H9 (cell line): Measurements from ENCODE around the gene SOWAHC. TPM values are rescaled to one million over a fixed set of nuclear protein-coding genes. Genes with fewer than 3 reads are reported as not detected.

Experiments
- DNase-seq: peaks from one replicate; pipeline ENCODE4 v3.0.0-alpha.2; 2017
- H2AFZ ChIP-seq: one replicate; pipeline ENCODE4 v1.6.1; 2013; ENCODE audit warnings: mild to moderate bottlenecking, low read length, control low read depth, moderate library complexity
- H2AK5ac ChIP-seq: 2 replicates; pipeline ENCODE4 v1.6.1; 2013; ENCODE audit warnings: low read length, control low read depth, mixed read lengths; ENCODE audit not compliant: insufficient read length
- H2BK120ac ChIP-seq: one replicate; pipeline ENCODE4 v1.6.1; 2013; ENCODE audit warnings: low read depth, mild to moderate bottlenecking, low read length, control low read depth, inconsistent platforms; ENCODE audit not compliant: poor library complexity, severe bottlenecking
- H2BK12ac ChIP-seq: 2 replicates; pipeline ENCODE4 v1.6.1; 2013; ENCODE audit warnings: low read length, control low read depth, mixed read lengths, low read depth; ENCODE audit not compliant: insufficient read length
- H2BK15ac ChIP-seq: 2 replicates; pipeline ENCODE4 v1.6.1; 2013; ENCODE audit warnings: low read depth, low read length, control low read depth
- H2BK20ac ChIP-seq: one replicate; pipeline ENCODE4 v1.6.1; 2013; ENCODE audit warnings: low read depth, mild to moderate bottlenecking, low read length, control low read depth, inconsistent platforms; ENCODE audit not compliant: poor library complexity, severe bottlenecking
- H2BK5ac ChIP-seq: 2 replicates; pipeline ENCODE4 v1.6.1; 2013; ENCODE audit warnings: low read length, control low read depth, mixed read lengths; ENCODE audit not compliant: insufficient read length
- H3K14ac ChIP-seq: 2 replicates; pipeline ENCODE4 v1.6.1; 2013; ENCODE audit warnings: low read length, control low read depth; ENCODE audit not compliant: insufficient read depth
- H3K18ac ChIP-seq: 2 replicates; pipeline ENCODE4 v1.6.1; 2013; ENCODE audit warnings: low read depth, mild to moderate bottlenecking, mixed read lengths, low read length, control low read depth; ENCODE audit not compliant: insufficient read length
- H3K23ac ChIP-seq: 2 replicates; pipeline ENCODE4 v1.6.1; 2013; ENCODE audit warnings: low read length, control low read depth, mixed read lengths, low read depth; ENCODE audit not compliant: insufficient read length
- H3K23me2 ChIP-seq: 2 replicates; pipeline ENCODE4 v1.6.1; 2013; ENCODE audit warnings: low read depth, mild to moderate bottlenecking, mixed read lengths, low read length, control low read depth; ENCODE audit not compliant: insufficient read length, poor library complexity, severe bottlenecking
- H3K27ac ChIP-seq: 2 replicates; pipeline ENCODE4 v1.5.1; 2013; ENCODE audit warnings: low read length, control low read depth, mixed read lengths, low read depth; ENCODE audit not compliant: insufficient read length
- H3K27me3 ChIP-seq: 2 replicates; pipeline ENCODE4 v1.6.1; 2013; ENCODE audit warnings: low read length, control low read depth, inconsistent platforms; ENCODE audit not compliant: insufficient read depth
- H3K4ac ChIP-seq: 2 replicates; pipeline ENCODE4 v1.6.1; 2013; ENCODE audit warnings: low read depth, mild to moderate bottlenecking, control low read depth, inconsistent platforms, low read length, moderate library complexity
- H3K4me1 ChIP-seq: 2 replicates; pipeline ENCODE4 v1.6.1; 2013; ENCODE audit warnings: low read length, control low read depth, inconsistent platforms; ENCODE audit not compliant: insufficient read depth
- H3K4me2 ChIP-seq: 2 replicates; pipeline ENCODE4 v1.6.1; 2013; ENCODE audit warnings: low read length, control low read depth, mixed read lengths; ENCODE audit not compliant: insufficient read length, insufficient read depth
- H3K56ac ChIP-seq: 2 replicates; pipeline ENCODE4 v1.6.1; 2013; ENCODE audit warnings: low read depth, mild to moderate bottlenecking, mixed read lengths, low read length, control low read depth; ENCODE audit not compliant: insufficient read length
- H3K79me1 ChIP-seq: 2 replicates; pipeline ENCODE4 v1.6.1; 2013; ENCODE audit warnings: low read depth, mild to moderate bottlenecking, moderate library complexity, low read length, control low read depth, inconsistent platforms; ENCODE audit not compliant: insufficient read depth, poor library complexity, severe bottlenecking
- H3K79me2 ChIP-seq: 2 replicates; pipeline ENCODE4 v1.6.1; 2013; ENCODE audit warnings: low read length, control low read depth, inconsistent platforms; ENCODE audit not compliant: insufficient read depth
- H3K9ac ChIP-seq: 2 replicates; pipeline ENCODE4 v1.6.1; 2013; ENCODE audit warnings: low read length, control low read depth, mixed read lengths; ENCODE audit not compliant: insufficient read length; ENCODE audit errors: extremely low read depth
- H3K9me3 ChIP-seq: one replicate; pipeline ENCODE4 v1.6.1; 2013; ENCODE audit warnings: low read depth, low read length, inconsistent platforms; ENCODE audit not compliant: control insufficient read depth
- H3T11ph ChIP-seq: one replicate; pipeline ENCODE4 v1.6.1; 2013; ENCODE audit warnings: mild to moderate bottlenecking, low read length, control low read depth, inconsistent platforms
- H4K20me1 ChIP-seq: one replicate; pipeline ENCODE4 v1.6.1; 2013; ENCODE audit not compliant: control insufficient read depth, insufficient read length, insufficient read depth
- H4K5ac ChIP-seq: 2 replicates; pipeline ENCODE4 v1.6.1; 2013; ENCODE audit warnings: low read depth, mild to moderate bottlenecking, mixed read lengths, low read length, control low read depth; ENCODE audit not compliant: insufficient read length
- H4K8ac ChIP-seq: replicated peaks from 2 replicates; pipeline ENCODE4 v1.6.1; 2013; ENCODE audit warnings: low read length, control low read depth, mixed read lengths, low read depth; ENCODE audit not compliant: insufficient read length
- H4K91ac ChIP-seq: 2 replicates; pipeline ENCODE4 v1.6.1; 2013; ENCODE audit warnings: low read depth, mild to moderate bottlenecking, moderate library complexity, mixed read lengths, low read length, control low read depth; ENCODE audit not compliant: insufficient read length
- H3K27ac Mint-ChIP-seq, 3 experiments: 2 replicates in 2 of 3; 3 replicates in 1 of 3; pipeline ENCODE4 v1.8.0; 2020 to 2021; ENCODE audit warnings: mixed read lengths in 3 of 3, mild to moderate bottlenecking in 1 of 3, moderate library complexity in 1 of 3
- H3K27me3 Mint-ChIP-seq: 2 replicates; pipeline ENCODE4 v1.8.0; 2021; ENCODE audit warnings: low read depth, mild to moderate bottlenecking, moderate library complexity, mixed read lengths
- H3K36me3 Mint-ChIP-seq, 3 experiments: 2 replicates in 2 of 3; 3 replicates in 1 of 3; pipeline ENCODE4 v1.8.0; 2020 to 2021; ENCODE audit warnings: low read depth in 3 of 3, mixed read lengths in 3 of 3; ENCODE audit not compliant: insufficient read depth in 1 of 3
- H3K4me1 Mint-ChIP-seq, 2 experiments: 2 replicates each; pipeline ENCODE4 v1.8.0; 2020; ENCODE audit warnings: mixed read lengths in 2 of 2
- H3K4me3 Mint-ChIP-seq, 2 experiments: 2 replicates in 1 of 2; 3 replicates in 1 of 2; pipeline ENCODE4 v1.8.0; 2020 to 2021; ENCODE audit warnings: mild to moderate bottlenecking in 2 of 2, mixed read lengths in 2 of 2, moderate library complexity in 1 of 2
- H3K9me3 Mint-ChIP-seq, 2 experiments: 2 replicates in 1 of 2; 3 replicates in 1 of 2; pipeline ENCODE4 v1.8.0; 2020; ENCODE audit warnings: mild to moderate bottlenecking in 2 of 2, mixed read lengths in 2 of 2, moderate library complexity in 1 of 2
- WGBS: extraction: QIAGEN DNeasy Blood & Tissue Kit; methylation state at CpG from one replicate; pipeline ENCODE4 v1.1.7; 2013; ENCODE audit warnings: missing lambda C conversion rate, low lambda C conversion rate, mixed read lengths; ENCODE audit not compliant: insufficient read length; ENCODE audit errors: extremely low coverage; 5-methylcytosine and 5-hydroxymethylcytosine counted together
- total RNA-seq: library from RNA; stranded (reverse); gene quantifications from 2 replicates; pipeline ENCODE4 v1.2.1, GENCODE V29; 2021
- TF ChIP-seq, protein P1 (sequence below): fragments of 200-600 bp; sonication (generic); conservative IDR thresholded peaks from 3 replicates; pipeline ENCODE4 v1.8.0; 2021; ENCODE audit warnings: antibody characterized with exemption, mild to moderate bottlenecking

The SOWAHC gene
- total RNA-seq, 1 experiment from 2014 or later: 20.1 TPM

DNA sequence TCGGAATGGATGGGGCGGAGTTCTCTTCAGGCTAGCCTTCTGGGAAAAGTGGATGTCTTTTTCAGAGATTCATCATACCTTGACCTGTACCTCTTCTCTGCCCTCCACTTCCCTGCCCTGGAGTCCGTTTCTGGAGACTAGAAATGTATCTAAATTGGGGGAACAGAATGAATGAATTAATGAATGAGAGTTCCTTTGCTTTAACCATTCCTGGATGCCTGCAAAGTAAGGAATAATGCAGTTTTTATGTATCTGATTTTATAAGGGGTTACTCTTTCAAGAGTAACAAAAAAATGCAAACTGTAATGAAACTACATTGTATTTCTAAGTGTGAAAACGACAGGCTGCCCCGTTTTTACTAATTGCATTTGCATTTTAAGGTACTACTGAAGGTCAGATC, 2.0 kb downstream of the SOWAHC start:
- H2AK5ac ChIP-seq: no peak overlapping the region
- no peak overlapping the region for H2AFZ ChIP-seq
- peaks cover 3% of the 10 kb centered on the region; the same call in 1 of the 2 replicates for H3K27me3 ChIP-seq
- no peaks in the 10 kb centered on the region for H3K9me3 Mint-ChIP-seq
- no peak overlapping the region for H3K14ac ChIP-seq
- peaks cover 29 to 31% of the 10 kb centered on the region in 2 experiments for H3K4me1 Mint-ChIP-seq
- H3K27me3 Mint-ChIP-seq: peaks cover 7% of the 10 kb centered on the region; the same call in 1 of the 2 replicates
- DNase-seq: no peak
- H3K79me2 ChIP-seq: peaks cover 19% of the 10 kb centered on the region; the same call in 1 of the 2 replicates
- no peaks in the 10 kb centered on the region for H3K79me1 ChIP-seq
- H2BK15ac ChIP-seq: no peak overlapping the region
- no peak overlapping the region; a peak in 1 of 7 replicates for H3K27ac Mint-ChIP-seq
- H4K8ac ChIP-seq: no peak overlapping the region
- no peak overlapping the region for H3K18ac ChIP-seq
- peaks cover 0 to 3% (median 3%) of the 10 kb centered on the region in 3 experiments; a peak in 2 of 7 replicates for H3K36me3 Mint-ChIP-seq
- no peaks in the 10 kb centered on the region for H3K9me3 ChIP-seq
- no peaks in the 10 kb centered on the region; the same call in 1 of the 2 replicates for H3K4me1 ChIP-seq
- peak overlapping the region; percentile 55 for H3K4me2 ChIP-seq
- no peak overlapping the region for H2BK20ac ChIP-seq
- H3K9ac ChIP-seq: no peak overlapping the region
- no peak overlapping the region for H3K56ac ChIP-seq
- no peak overlapping the region for H3K4ac ChIP-seq
- no peak overlapping the region for H2BK120ac ChIP-seq
- H3T11ph ChIP-seq: no peak overlapping the region
- no peak overlapping the region for H2BK12ac ChIP-seq
- no peak overlapping the region for H3K23ac ChIP-seq
- TF ChIP-seq, protein P1, sequence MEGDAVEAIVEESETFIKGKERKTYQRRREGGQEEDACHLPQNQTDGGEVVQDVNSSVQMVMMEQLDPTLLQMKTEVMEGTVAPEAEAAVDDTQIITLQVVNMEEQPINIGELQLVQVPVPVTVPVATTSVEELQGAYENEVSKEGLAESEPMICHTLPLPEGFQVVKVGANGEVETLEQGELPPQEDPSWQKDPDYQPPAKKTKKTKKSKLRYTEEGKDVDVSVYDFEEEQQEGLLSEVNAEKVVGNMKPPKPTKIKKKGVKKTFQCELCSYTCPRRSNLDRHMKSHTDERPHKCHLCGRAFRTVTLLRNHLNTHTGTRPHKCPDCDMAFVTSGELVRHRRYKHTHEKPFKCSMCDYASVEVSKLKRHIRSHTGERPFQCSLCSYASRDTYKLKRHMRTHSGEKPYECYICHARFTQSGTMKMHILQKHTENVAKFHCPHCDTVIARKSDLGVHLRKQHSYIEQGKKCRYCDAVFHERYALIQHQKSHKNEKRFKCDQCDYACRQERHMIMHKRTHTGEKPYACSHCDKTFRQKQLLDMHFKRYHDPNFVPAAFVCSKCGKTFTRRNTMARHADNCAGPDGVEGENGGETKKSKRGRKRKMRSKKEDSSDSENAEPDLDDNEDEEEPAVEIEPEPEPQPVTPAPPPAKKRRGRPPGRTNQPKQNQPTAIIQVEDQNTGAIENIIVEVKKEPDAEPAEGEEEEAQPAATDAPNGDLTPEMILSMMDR: no peak
- H4K91ac ChIP-seq: no peak overlapping the region
- no peak overlapping the region for H2BK5ac ChIP-seq
- H4K5ac ChIP-seq: no peak overlapping the region
- H4K20me1 ChIP-seq: no peaks in the 10 kb centered on the region
- no CpG with 5 or more reads among the region's 5 CpGs for WGBS
- H3K23me2 ChIP-seq: peaks cover 19% of the 10 kb centered on the region
- peak overlapping the region; percentile 86 to 91 for H3K4me3 Mint-ChIP-seq
- no peak overlapping the region for H3K27ac ChIP-seq
